GM19238 (cell line): ENCODE measurements around the gene CENPI.
A peak's percentile ranks its signal among the peaks of the same experiment; 100 is the strongest.
"Not testable (repeated sequence)": the region's sequence is repeated elsewhere in the genome, so short reads cannot be mapped to it uniquely, and the experiment has no call there.

Source experiments
- DNase-seq: peaks from one replicate; pipeline ENCODE4 v3.0.0; 2011; ENCODE audit warnings: low spot score; ENCODE audit not compliant: insufficient read length

The CENPI gene

GRCh38 chrX:101097546-101098453, at the start of gene CENPI:
Gene CENPI, plus strand, starts transcription at chrX:101098204. Its CDS starts 2,867 bp downstream, at chrX:101101071.
- DNase-seq, result peak; percentile 82

- no peak for DNase-seq
These were observed 46.9 kb upstream of the CENPI start for GRCh38 chrX:101051153-101051548.

- peak; percentile 54 for DNase-seq
These were observed 46.3 kb upstream of the CENPI start, which contains the start of gene TRMT2B for GRCh38 chrX:101051549-101052302. Gene TRMT2B, minus strand, starts transcription at chrX:101052111. Its CDS starts 9,822 bp downstream, at chrX:101042289.

- DNase-seq, result not testable (repeated sequence)
These were observed 41.5 kb upstream of the CENPI start for GRCh38 chrX:101056551-101056950.

GRCh38 chrX:101057093-101057714, 40.8 kb upstream of the CENPI start:
- no peak for DNase-seq

- DNase-seq, result no peak
These were observed 35.8 kb upstream of the CENPI start for GRCh38 chrX:101062176-101062575.

- DNase-seq, result no peak
These were observed 26.4 kb upstream of the CENPI start for GRCh38 chrX:101071582-101071981.

- no peak for DNase-seq
These were observed 19.0 kb upstream of the CENPI start, which contains the start of gene TMEM35A for GRCh38 chrX:101078716-101079598. Gene TMEM35A, plus strand, starts transcription at chrX:101078879. Its CDS starts 124 bp downstream, at chrX:101079003.

GRCh38 chrX:101079736-101080270, 18.2 kb upstream of the CENPI start:
- no peak for DNase-seq

- no peak for DNase-seq
These were observed 17.5 kb upstream of the CENPI start for GRCh38 chrX:101080326-101081124.

GRCh38 chrX:101081231-101081630, 16.8 kb upstream of the CENPI start:
- DNase-seq, result no peak

GRCh38 chrX:101091817-101092216, 6.2 kb upstream of the CENPI start:
- DNase-seq, result no peak

GRCh38 chrX:101108284-101108683, 10.3 kb downstream of the CENPI start:
- DNase-seq, result no peak

- DNase-seq, result no peak
These were observed 19.7 kb downstream of the CENPI start for GRCh38 chrX:101117701-101118100.

GRCh38 chrX:101136235-101136634, 38.2 kb downstream of the CENPI start:
- no peak for DNase-seq
